Neural cell (in vitro differentiated cells): ENCODE measurements around the gene MGLL. TPM values are rescaled to one million over a fixed set of nuclear protein-coding genes. Genes with fewer than 3 reads are reported as not detected.

Experiments used
- H2AFZ ChIP-seq: fragments of 200-600, 300-800 bp; sonication (generic), shearing (Covaris generic); 2 replicates; pipeline ENCODE4 v1.6.0; 2014; ENCODE audit warnings: low read depth, mild to moderate bottlenecking, antibody characterized with exemption, low read length, moderate library complexity
- H3F3A ChIP-seq: fragments of 200-600 bp; shearing (Covaris generic); 2 replicates; pipeline ENCODE4 v1.6.1; 2016; ENCODE audit warnings: mild to moderate bottlenecking, moderate library complexity, mixed read lengths, antibody characterized with exemption, low read length; ENCODE audit not compliant: insufficient read depth, poor library complexity, severe bottlenecking
- H3K27ac ChIP-seq: fragments of 200-600, 300-800 bp; sonication (generic), shearing (Covaris generic); 2 replicates; pipeline ENCODE4 v1.5.1; 2014; ENCODE audit warnings: mild to moderate bottlenecking, low read length, moderate library complexity
- H3K27me3 ChIP-seq: fragments of 300-800, 200-600 bp; sonication (generic), shearing (Covaris generic); 2 replicates; pipeline ENCODE4 v1.6.0; 2014; ENCODE audit warnings: mild to moderate bottlenecking, low read depth, low read length, moderate library complexity; ENCODE audit not compliant: insufficient read depth
- H3K36me3 ChIP-seq: fragments of 300-800, 200-600 bp; sonication (generic), shearing (Covaris generic); 2 replicates; pipeline ENCODE4 v1.5.1; 2014; ENCODE audit warnings: mild to moderate bottlenecking, antibody characterized with exemption, low read length, moderate library complexity; ENCODE audit not compliant: insufficient read depth
- H3K4me2 ChIP-seq: fragments of 300-800, 200-600 bp; sonication (generic), shearing (Covaris generic); 2 replicates; pipeline ENCODE4 v1.6.0; 2014; ENCODE audit warnings: mild to moderate bottlenecking, low read length
- H3K4me3 ChIP-seq: fragments of 300-800, 200-600 bp; sonication (generic), shearing (Covaris generic); 2 replicates; pipeline ENCODE4 v1.5.1; 2014; ENCODE audit warnings: mild to moderate bottlenecking, low read length, moderate library complexity
- H3K79me2 ChIP-seq: fragments of 200-600 bp; shearing (Covaris generic); replicated peaks from 2 replicates; pipeline ENCODE4 v1.6.0; 2014; ENCODE audit warnings: mild to moderate bottlenecking, low read length, moderate library complexity; ENCODE audit not compliant: insufficient read depth
- H3K9ac ChIP-seq: fragments of 300-800, 200-600 bp; sonication (generic), shearing (Covaris generic); 2 replicates; pipeline ENCODE4 v1.6.1; 2016; ENCODE audit warnings: mild to moderate bottlenecking, low read length, mixed read lengths
- H3K9me2 ChIP-seq: fragments of 200-600 bp; shearing (Covaris generic); 2 replicates; pipeline ENCODE4 v1.6.1; 2016; ENCODE audit warnings: mild to moderate bottlenecking, low read length, mixed read lengths; ENCODE audit not compliant: insufficient read depth
- H3K9me3 ChIP-seq: fragments of 200-600, 300-800 bp; sonication (generic), shearing (Covaris generic); 2 replicates; pipeline ENCODE4 v1.6.1; 2016; ENCODE audit warnings: mild to moderate bottlenecking, mixed run types, low read length, moderate library complexity, mixed read lengths
- H4K20me1 ChIP-seq: fragments of 200-600 bp; shearing (Covaris generic); 2 replicates; pipeline ENCODE4 v1.6.1; 2016; ENCODE audit warnings: mild to moderate bottlenecking, mixed run types; ENCODE audit not compliant: insufficient read depth
- CTCF ChIP-seq: fragments of 450-650 bp; IDR thresholded peaks from 2 replicates; pipeline ENCODE4 v1.5.1; 2014; ENCODE audit warnings: antibody characterized with exemption, mild to moderate bottlenecking, moderate library complexity; ENCODE audit not compliant: poor library complexity, severe bottlenecking
- EP300 ChIP-seq: fragments of 450-650 bp; conservative IDR thresholded peaks from 2 replicates; pipeline ENCODE4 v1.6.1; 2014; ENCODE audit warnings: antibody characterized with exemption, mild to moderate bottlenecking, moderate library complexity; ENCODE audit not compliant: poor library complexity, severe bottlenecking
- EZH2 ChIP-seq: fragments of 200-600, 300-800 bp; shearing (Covaris generic), sonication (generic); IDR thresholded peaks from 2 replicates; pipeline ENCODE4 v1.6.1; 2014; ENCODE audit warnings: antibody characterized with exemption, low read length, borderline replicate concordance, mild to moderate bottlenecking; ENCODE audit not compliant: insufficient read depth, poor library complexity, severe bottlenecking
- MXI1 ChIP-seq: fragments of 450-650 bp; conservative IDR thresholded peaks from 2 replicates; pipeline ENCODE4 v1.6.1; 2014; ENCODE audit warnings: antibody characterized with exemption, mild to moderate bottlenecking; ENCODE audit not compliant: poor library complexity, severe bottlenecking
- POLR2AphosphoS5 ChIP-seq: IDR thresholded peaks from 2 replicates; pipeline ENCODE4 v1.6.1; 2012
- RAD21 ChIP-seq: fragments of 450-650 bp; conservative IDR thresholded peaks from 2 replicates; pipeline ENCODE4 v1.6.1; 2014; ENCODE audit warnings: antibody characterized with exemption, mild to moderate bottlenecking, moderate library complexity
- SMC3 ChIP-seq: fragments of 450-650 bp; conservative IDR thresholded peaks from 2 replicates; pipeline ENCODE4 v1.6.1; 2014; ENCODE audit warnings: antibody characterized with exemption, mild to moderate bottlenecking, moderate library complexity; ENCODE audit not compliant: poor library complexity
- TAF1 ChIP-seq: IDR thresholded peaks from 2 replicates; pipeline ENCODE4 v1.6.1; 2012; ENCODE audit warnings: low read depth
- polyA plus RNA-seq: library from polyadenylated mRNA; depleted of rRNA; stranded (reverse); fragments of >200 nt; gene quantifications from 2 replicates; pipeline ENCODE4 v1.2.3, GENCODE V29; 2014
- TF ChIP-seq, protein P1 (sequence below): IDR thresholded peaks from 2 replicates; pipeline ENCODE4 v1.6.1; 2012; ENCODE audit warnings: borderline replicate concordance

The MGLL gene
- polyA plus RNA-seq, 1 donor from 2014 or later: 2.0 TPM

DNA sequence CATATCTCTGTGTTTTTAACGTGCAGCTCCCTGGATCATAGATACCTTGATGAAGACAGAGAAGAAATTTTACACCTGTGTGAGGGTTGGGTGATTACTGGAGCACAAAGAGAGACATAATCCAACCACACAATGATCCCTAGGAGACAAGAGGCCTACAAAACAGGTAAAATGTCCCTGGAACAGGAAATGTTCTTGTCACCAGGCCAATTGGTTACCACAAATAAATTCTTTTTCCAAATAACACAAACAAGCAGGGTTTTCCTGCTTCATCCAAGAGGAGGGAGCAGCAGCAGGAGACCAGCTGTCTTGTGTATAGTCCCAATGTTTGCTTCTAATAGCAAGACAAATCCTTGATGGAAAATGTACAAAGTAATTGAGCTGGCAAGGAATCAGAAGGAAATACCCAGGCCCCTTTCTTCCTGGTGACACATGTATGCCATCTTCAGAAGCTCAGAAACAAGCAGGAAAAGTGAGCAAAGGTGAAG, 1.4 kb downstream of the MGLL start:
- H3F3A ChIP-seq: no peaks in the 10 kb centered on the region
- H3K79me2 ChIP-seq: no peaks in the 10 kb centered on the region
- H3K9me3 ChIP-seq: no peaks in the 10 kb centered on the region
- TF ChIP-seq CTCF: no peak
- TF ChIP-seq TAF1: no peak
- H2AFZ ChIP-seq: no peak overlapping the region
- no peak overlapping the region for H3K4me3 ChIP-seq
- H4K20me1 ChIP-seq: no peaks in the 10 kb centered on the region
- no peak overlapping the region for H3K4me2 ChIP-seq
- H3K27ac ChIP-seq: no peak overlapping the region
- H3K27me3 ChIP-seq: peaks cover 30% of the 10 kb centered on the region
- no peaks in the 10 kb centered on the region for H3K9me2 ChIP-seq
- H3K36me3 ChIP-seq: no peaks in the 10 kb centered on the region
- no peak overlapping the region for H3K9ac ChIP-seq

GRCh38 chr3:127820221-127820825, 2.0 kb downstream of the MGLL start:
- no peaks in the 10 kb centered on the region for H3F3A ChIP-seq
- H3K36me3 ChIP-seq: no peaks in the 10 kb centered on the region
- no peak overlapping the region for H3K4me3 ChIP-seq
- H4K20me1 ChIP-seq: no peaks in the 10 kb centered on the region
- H3K79me2 ChIP-seq: no peaks in the 10 kb centered on the region
- peaks cover 30% of the 10 kb centered on the region for H3K27me3 ChIP-seq
- no peaks in the 10 kb centered on the region for H3K9me2 ChIP-seq
- H3K27ac ChIP-seq: no peak overlapping the region
- H3K9ac ChIP-seq: no peak overlapping the region
- no peak overlapping the region for H3K4me2 ChIP-seq
- H2AFZ ChIP-seq: no peak overlapping the region
- no peak for TF ChIP-seq EP300
- H3K9me3 ChIP-seq: no peaks in the 10 kb centered on the region

GRCh38 chr3:127819656-127820055, 2.7 kb downstream of the MGLL start:
- no peaks in the 10 kb centered on the region for H3K79me2 ChIP-seq
- no peaks in the 10 kb centered on the region for H4K20me1 ChIP-seq
- H3K27ac ChIP-seq: no peak overlapping the region

More at GRCh38 chr3:127819656-127820055, 2.7 kb downstream of the MGLL start:
- Histone ChIP-seq H3F3A (no peaks in the 10 kb centered on the region), H3K36me3 (no peaks in the 10 kb centered on the region), H3K4me2 (no peak overlapping the region), H3K9me2 (no peaks in the 10 kb centered on the region), H3K27me3 (peaks cover 30% of the 10 kb centered on the region), H3K9ac (no peak overlapping the region), H3K4me3 (no peak overlapping the region), H3K9me3 (no peaks in the 10 kb centered on the region), H2AFZ (no peak overlapping the region)
- TF ChIP-seq, protein P1, sequence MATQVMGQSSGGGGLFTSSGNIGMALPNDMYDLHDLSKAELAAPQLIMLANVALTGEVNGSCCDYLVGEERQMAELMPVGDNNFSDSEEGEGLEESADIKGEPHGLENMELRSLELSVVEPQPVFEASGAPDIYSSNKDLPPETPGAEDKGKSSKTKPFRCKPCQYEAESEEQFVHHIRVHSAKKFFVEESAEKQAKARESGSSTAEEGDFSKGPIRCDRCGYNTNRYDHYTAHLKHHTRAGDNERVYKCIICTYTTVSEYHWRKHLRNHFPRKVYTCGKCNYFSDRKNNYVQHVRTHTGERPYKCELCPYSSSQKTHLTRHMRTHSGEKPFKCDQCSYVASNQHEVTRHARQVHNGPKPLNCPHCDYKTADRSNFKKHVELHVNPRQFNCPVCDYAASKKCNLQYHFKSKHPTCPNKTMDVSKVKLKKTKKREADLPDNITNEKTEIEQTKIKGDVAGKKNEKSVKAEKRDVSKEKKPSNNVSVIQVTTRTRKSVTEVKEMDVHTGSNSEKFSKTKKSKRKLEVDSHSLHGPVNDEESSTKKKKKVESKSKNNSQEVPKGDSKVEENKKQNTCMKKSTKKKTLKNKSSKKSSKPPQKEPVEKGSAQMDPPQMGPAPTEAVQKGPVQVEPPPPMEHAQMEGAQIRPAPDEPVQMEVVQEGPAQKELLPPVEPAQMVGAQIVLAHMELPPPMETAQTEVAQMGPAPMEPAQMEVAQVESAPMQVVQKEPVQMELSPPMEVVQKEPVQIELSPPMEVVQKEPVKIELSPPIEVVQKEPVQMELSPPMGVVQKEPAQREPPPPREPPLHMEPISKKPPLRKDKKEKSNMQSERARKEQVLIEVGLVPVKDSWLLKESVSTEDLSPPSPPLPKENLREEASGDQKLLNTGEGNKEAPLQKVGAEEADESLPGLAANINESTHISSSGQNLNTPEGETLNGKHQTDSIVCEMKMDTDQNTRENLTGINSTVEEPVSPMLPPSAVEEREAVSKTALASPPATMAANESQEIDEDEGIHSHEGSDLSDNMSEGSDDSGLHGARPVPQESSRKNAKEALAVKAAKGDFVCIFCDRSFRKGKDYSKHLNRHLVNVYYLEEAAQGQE: no peak
- TF ChIP-seq CTCF: no peak
- TF ChIP-seq SMC3: no peak
- TF ChIP-seq TAF1: no peak
- TF ChIP-seq EP300: no peak
- TF ChIP-seq RAD21: no peak
- no peak for TF ChIP-seq EZH2
- no peak for TF ChIP-seq MXI1
- no peak for TF ChIP-seq POLR2AphosphoS5
